ENCODE data around the gene HHAT.

DNA sequence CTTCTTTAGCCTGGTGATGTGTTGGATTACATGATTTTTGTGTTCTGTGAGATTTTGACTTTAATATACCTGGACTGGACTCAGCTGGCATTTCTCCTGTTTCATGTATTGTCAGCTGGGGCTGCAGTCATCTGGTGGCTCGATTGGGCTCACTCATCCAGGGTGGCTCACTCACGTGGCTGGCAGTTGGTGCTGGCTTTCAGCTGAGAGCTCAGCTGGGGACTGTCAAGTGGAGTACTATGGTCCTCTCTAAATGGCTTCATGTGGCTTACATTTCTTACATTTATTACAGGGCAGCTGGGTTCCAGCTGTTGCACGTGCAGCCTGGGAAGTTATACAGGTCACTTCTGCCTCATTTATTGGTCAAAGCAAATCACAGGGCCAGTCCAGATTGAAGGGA is 22.8 kb downstream of the HHAT start:
- TF ChIP-seq, protein P1, sequence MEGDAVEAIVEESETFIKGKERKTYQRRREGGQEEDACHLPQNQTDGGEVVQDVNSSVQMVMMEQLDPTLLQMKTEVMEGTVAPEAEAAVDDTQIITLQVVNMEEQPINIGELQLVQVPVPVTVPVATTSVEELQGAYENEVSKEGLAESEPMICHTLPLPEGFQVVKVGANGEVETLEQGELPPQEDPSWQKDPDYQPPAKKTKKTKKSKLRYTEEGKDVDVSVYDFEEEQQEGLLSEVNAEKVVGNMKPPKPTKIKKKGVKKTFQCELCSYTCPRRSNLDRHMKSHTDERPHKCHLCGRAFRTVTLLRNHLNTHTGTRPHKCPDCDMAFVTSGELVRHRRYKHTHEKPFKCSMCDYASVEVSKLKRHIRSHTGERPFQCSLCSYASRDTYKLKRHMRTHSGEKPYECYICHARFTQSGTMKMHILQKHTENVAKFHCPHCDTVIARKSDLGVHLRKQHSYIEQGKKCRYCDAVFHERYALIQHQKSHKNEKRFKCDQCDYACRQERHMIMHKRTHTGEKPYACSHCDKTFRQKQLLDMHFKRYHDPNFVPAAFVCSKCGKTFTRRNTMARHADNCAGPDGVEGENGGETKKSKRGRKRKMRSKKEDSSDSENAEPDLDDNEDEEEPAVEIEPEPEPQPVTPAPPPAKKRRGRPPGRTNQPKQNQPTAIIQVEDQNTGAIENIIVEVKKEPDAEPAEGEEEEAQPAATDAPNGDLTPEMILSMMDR (IDR thresholded peaks at IDR 0.05 in 2 of 3, conservative IDR thresholded peaks at IDR 0.05 in 1 of 3; ENCODE audit: insufficient read depth in 2 of 3, low read depth in 1 of 3, low read length in 3 of 3) = no peak
- TF ChIP-seq SIRT6 (IDR thresholded peaks at IDR 0.05; ENCODE audit: low read depth, low read length) (no peak), SP1 (CRISPR knock-in tag; IDR thresholded peaks at IDR 0.05) (no peak), EZH2 (IDR thresholded peaks at IDR 0.05; ENCODE audit: borderline replicate concordance, low read depth, low read length) (no peak), POLR2A (conservative IDR thresholded peaks at IDR 0.05) (no peak), CCAR2 (IDR thresholded peaks at IDR 0.05; ENCODE audit: low read depth, low read length) (no peak), ZZZ3 (IDR thresholded peaks at IDR 0.05) (no peak), ZNF830 (CRISPR knock-in tag; IDR thresholded peaks at IDR 0.05) (no peak), UBTF (IDR thresholded peaks at IDR 0.05; ENCODE audit: borderline replicate concordance in 1 of 2, low read depth in 2 of 2, low read length in 2 of 2) (no peak), SIX5 (IDR thresholded peaks at IDR 0.05; ENCODE audit: borderline replicate concordance in 1 of 2, insufficient read depth in 1 of 2, low read depth in 1 of 2, low read length in 2 of 2) (no peak), POLR2AphosphoS5 (IDR thresholded peaks at IDR 0.05; ENCODE audit: control insufficient read depth, insufficient read depth, low read depth, low read length) (no peak)
- TF ChIP-seq, protein P2, sequence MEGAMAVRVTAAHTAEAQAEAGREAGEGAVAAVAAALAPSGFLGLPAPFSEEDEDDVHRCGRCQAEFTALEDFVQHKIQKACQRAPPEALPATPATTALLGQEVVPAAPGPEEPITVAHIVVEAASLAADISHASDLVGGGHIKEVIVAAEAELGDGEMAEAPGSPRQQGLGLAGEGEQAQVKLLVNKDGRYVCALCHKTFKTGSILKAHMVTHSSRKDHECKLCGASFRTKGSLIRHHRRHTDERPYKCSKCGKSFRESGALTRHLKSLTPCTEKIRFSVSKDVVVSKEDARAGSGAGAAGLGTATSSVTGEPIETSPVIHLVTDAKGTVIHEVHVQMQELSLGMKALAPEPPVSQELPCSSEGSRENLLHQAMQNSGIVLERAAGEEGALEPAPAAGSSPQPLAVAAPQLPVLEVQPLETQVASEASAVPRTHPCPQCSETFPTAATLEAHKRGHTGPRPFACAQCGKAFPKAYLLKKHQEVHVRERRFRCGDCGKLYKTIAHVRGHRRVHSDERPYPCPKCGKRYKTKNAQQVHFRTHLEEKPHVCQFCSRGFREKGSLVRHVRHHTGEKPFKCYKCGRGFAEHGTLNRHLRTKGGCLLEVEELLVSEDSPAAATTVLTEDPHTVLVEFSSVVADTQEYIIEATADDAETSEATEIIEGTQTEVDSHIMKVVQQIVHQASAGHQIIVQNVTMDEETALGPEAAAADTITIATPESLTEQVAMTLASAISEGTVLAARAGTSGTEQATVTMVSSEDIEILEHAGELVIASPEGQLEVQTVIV (CRISPR knock-in tag; IDR thresholded peaks at IDR 0.05; ENCODE audit: borderline replicate concordance) = no peak
